Panc1 (cell line): ENCODE data around the gene HMGCLL1. TPM values are rescaled to one million over a fixed set of nuclear protein-coding genes. Genes with fewer than 3 reads are reported as not detected.

ENCODE experiments used
- ATAC-seq: fragments of 200-7000 bp; cut with Tn5 transposase; 2 replicates; pipeline ENCODE4 v1.9.1; 2020; ENCODE audit warnings: mild to moderate bottlenecking, moderate library complexity
- BruUV-seq: library from RNA; stranded (reverse); fragments of 400-500 nt; replicated peaks from 2 replicates; lab custom pipeline; 2021; lab: Mats Ljungman, UMichigan
- CTCF ChIA-PET: fragments of 300-600 bp; sonication (Branson Sonifier 250); formaldehyde crosslinking; loops from one replicate; lab custom pipeline; 2022; ENCODE audit warnings: antibody characterized with exemption; lab: Charles Lee
- POLR2A ChIA-PET: fragments of 300-600 bp; sonication (Branson Sonifier 250); formaldehyde crosslinking; loops from one replicate; lab custom pipeline; 2022; ENCODE audit warnings: antibody characterized with exemption; lab: Charles Lee
- DNase-seq: peaks from one replicate; pipeline ENCODE4 v3.0.0-alpha.2; 2010; ENCODE audit warnings: low read depth, low spot score
- H3K27ac ChIP-seq: 2 replicates; pipeline ENCODE4 v1.5.1; 2011; ENCODE audit warnings: mild to moderate bottlenecking, low read length, inconsistent platforms
- H3K27me3 ChIP-seq: fragments of 200-500 bp; sonication (Bioruptor generic); 2 replicates; pipeline ENCODE4 v1.6.0; 2014; ENCODE audit warnings: low read length, inconsistent platforms; ENCODE audit not compliant: control insufficient read depth, insufficient read depth
- H3K36me3 ChIP-seq: fragments of 200-500 bp; sonication (Bioruptor generic); 2 replicates; pipeline ENCODE4 v1.5.1; 2014; ENCODE audit warnings: inconsistent platforms, mild to moderate bottlenecking, low read length, moderate library complexity; ENCODE audit not compliant: control insufficient read depth, insufficient read depth
- H3K4me1 ChIP-seq: 2 replicates; pipeline ENCODE4 v1.5.1; 2011; ENCODE audit warnings: inconsistent platforms, mild to moderate bottlenecking, low read length, moderate library complexity; ENCODE audit not compliant: control insufficient read depth, insufficient read depth
- H3K4me3 ChIP-seq, 2 experiments: 2 replicates each; pipeline ENCODE4 v1.5.1; 2011 to 2012; ENCODE audit warnings: low read depth in 2 of 2, low read length in 2 of 2, mild to moderate bottlenecking in 2 of 2, inconsistent platforms in 1 of 2, moderate library complexity in 1 of 2
- H3K9me3 ChIP-seq: fragments of 200-500 bp; sonication (Bioruptor generic); 2 replicates; pipeline ENCODE4 v1.5.1; 2014; ENCODE audit warnings: low read depth, mild to moderate bottlenecking, inconsistent platforms, low read length, moderate library complexity; ENCODE audit not compliant: control insufficient read depth, insufficient read depth
- POLR2AphosphoS5 ChIP-seq: IDR thresholded peaks from 2 replicates; pipeline ENCODE4 v1.6.1; 2012; ENCODE audit warnings: mild to moderate bottlenecking, low read depth, low read length, moderate library complexity
- SIN3A ChIP-seq: IDR thresholded peaks from 2 replicates; pipeline ENCODE4 v1.6.1; 2012; ENCODE audit warnings: low read depth, mild to moderate bottlenecking, low read length, moderate library complexity, borderline replicate concordance; ENCODE audit not compliant: insufficient read depth
- TCF7L2 ChIP-seq: IDR thresholded peaks from 2 replicates; pipeline ENCODE4 v1.6.1; 2011; ENCODE audit warnings: mild to moderate bottlenecking, low read depth, low read length, inconsistent platforms
- in situ Hi-C: cut with HindIII; loops from 2 replicates; pipeline ENCODE4 v1.10.0; 2016; ENCODE audit warnings: low sequenced_read_pairs, low pct_unique_long_range_greater_than_20kb
- intact Hi-C: fragments of 100-400 bp; cut with micrococcal nuclease; formaldehyde crosslinking; loops from one replicate; pipeline ENCODE4 v1.10.0; 2022; ENCODE audit not compliant: unreplicated experiment
- total RNA-seq: library from RNA; stranded (reverse); gene quantifications from one replicate; pipeline ENCODE4 v1.2.1, GENCODE V29; 2021; ENCODE audit not compliant: unreplicated experiment
- TF ChIP-seq, protein P1 (sequence below), 2 experiments: IDR thresholded peaks; 2 replicates each; pipeline ENCODE4 v1.6.1; 2011 to 2012; ENCODE audit warnings: low read depth in 2 of 2, control low read depth in 1 of 2, low read length in 1 of 2, mild to moderate bottlenecking in 1 of 2, moderate library complexity in 1 of 2; ENCODE audit not compliant: insufficient read depth in 1 of 2
- TF ChIP-seq, protein P2 (sequence below): fragments of 450-650 bp; IDR thresholded peaks from 2 replicates; pipeline ENCODE4 v1.5.1; 2017; ENCODE audit warnings: mild to moderate bottlenecking

HMGCLL1 gene
- total RNA-seq, 1 experiment from 2014 or later: not detected

DNA sequence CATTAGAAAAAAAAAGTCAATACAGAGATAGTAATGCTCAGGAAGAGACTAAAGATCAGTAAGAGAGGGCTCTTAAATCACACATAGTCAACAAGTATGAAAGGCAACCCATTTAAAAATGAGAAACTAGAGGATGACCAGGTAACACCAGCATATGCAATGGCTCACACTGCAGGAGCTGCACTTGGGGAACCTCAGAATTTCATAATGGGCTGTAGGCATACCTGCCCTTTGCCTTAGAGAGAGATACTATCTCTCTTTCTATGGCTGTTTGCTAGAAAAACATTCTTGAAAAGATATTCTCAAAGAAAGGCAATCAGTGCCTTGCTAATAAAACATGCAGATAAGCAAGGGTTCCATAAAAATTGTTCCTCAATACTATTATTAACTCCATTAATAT lies 33.2 kb downstream of the HMGCLL1 start:
- ATAC-seq (no peak), DNase-seq (no peak)
- ChIA-PET CTCF (no interaction called here), POLR2A (no interaction called here)
- Histone ChIP-seq H3K4me3 (no peak overlapping the region), H3K4me1 (peaks cover 3% of the 10 kb centered on the region; the same call in 1 of the 2 replicates), H3K27me3 (no peaks in the 10 kb centered on the region), H3K36me3 (no peaks in the 10 kb centered on the region), H3K27ac (no peak overlapping the region; the same call in 1 of the 2 replicates), H3K9me3 (no peaks in the 10 kb centered on the region)
- BruUV-seq: no TSS peak
- in situ Hi-C loops: no loop called here
- no peak for TF ChIP-seq TCF7L2
- TF ChIP-seq, protein P1, sequence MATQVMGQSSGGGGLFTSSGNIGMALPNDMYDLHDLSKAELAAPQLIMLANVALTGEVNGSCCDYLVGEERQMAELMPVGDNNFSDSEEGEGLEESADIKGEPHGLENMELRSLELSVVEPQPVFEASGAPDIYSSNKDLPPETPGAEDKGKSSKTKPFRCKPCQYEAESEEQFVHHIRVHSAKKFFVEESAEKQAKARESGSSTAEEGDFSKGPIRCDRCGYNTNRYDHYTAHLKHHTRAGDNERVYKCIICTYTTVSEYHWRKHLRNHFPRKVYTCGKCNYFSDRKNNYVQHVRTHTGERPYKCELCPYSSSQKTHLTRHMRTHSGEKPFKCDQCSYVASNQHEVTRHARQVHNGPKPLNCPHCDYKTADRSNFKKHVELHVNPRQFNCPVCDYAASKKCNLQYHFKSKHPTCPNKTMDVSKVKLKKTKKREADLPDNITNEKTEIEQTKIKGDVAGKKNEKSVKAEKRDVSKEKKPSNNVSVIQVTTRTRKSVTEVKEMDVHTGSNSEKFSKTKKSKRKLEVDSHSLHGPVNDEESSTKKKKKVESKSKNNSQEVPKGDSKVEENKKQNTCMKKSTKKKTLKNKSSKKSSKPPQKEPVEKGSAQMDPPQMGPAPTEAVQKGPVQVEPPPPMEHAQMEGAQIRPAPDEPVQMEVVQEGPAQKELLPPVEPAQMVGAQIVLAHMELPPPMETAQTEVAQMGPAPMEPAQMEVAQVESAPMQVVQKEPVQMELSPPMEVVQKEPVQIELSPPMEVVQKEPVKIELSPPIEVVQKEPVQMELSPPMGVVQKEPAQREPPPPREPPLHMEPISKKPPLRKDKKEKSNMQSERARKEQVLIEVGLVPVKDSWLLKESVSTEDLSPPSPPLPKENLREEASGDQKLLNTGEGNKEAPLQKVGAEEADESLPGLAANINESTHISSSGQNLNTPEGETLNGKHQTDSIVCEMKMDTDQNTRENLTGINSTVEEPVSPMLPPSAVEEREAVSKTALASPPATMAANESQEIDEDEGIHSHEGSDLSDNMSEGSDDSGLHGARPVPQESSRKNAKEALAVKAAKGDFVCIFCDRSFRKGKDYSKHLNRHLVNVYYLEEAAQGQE (IDR thresholded peaks at IDR 0.05; ENCODE audit: insufficient read depth in 1 of 2, low read depth in 2 of 2, low read length in 1 of 2): no peak
- TF ChIP-seq, protein P2, sequence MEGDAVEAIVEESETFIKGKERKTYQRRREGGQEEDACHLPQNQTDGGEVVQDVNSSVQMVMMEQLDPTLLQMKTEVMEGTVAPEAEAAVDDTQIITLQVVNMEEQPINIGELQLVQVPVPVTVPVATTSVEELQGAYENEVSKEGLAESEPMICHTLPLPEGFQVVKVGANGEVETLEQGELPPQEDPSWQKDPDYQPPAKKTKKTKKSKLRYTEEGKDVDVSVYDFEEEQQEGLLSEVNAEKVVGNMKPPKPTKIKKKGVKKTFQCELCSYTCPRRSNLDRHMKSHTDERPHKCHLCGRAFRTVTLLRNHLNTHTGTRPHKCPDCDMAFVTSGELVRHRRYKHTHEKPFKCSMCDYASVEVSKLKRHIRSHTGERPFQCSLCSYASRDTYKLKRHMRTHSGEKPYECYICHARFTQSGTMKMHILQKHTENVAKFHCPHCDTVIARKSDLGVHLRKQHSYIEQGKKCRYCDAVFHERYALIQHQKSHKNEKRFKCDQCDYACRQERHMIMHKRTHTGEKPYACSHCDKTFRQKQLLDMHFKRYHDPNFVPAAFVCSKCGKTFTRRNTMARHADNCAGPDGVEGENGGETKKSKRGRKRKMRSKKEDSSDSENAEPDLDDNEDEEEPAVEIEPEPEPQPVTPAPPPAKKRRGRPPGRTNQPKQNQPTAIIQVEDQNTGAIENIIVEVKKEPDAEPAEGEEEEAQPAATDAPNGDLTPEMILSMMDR: no peak
- no peak for TF ChIP-seq POLR2AphosphoS5
- no peak for TF ChIP-seq SIN3A
- intact Hi-C loops: loop anchor here (10.0 kb wide), 1 partner anchor 339 kb away; no protein-coding TSS in a partner anchor

DNA sequence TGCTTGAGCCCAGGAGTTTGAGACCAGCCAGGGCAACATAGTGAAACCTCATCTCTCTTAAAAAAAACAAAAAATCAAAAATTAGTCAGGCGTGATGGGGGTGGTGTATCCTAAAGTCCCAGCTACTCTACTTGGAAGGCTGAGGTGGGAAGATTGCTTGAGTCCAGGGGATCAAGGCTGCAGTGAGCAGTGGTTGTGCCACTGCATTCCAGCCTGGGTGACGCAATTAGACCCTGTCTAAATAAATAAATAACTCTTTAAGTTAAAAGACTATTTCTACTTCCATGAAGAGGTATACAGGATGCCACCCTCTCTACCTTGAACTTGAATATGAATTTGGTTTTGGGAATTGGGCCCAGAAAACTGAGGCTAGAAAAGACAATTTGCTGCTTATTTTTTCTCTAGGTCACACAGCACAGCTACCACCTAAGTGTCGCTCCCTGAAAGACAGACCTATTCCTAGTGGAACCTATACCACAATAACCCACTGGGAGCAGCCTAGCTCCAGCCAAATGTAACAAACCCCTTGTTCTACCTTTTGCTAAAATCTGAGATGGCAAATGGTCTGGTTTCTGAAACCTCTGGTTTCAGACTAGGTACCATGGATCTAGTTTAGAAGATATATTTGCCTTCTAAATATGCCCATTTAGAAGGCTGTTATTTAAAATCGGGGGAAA lies 35.2 kb downstream of the HMGCLL1 start:
- CTCF ChIA-PET: interaction anchor here (0.7 kb wide), 1 partner anchor 116 kb away, joined by 3 read pairs; no protein-coding TSS in a partner anchor
- POLR2A ChIA-PET: no interaction called here
- peak; percentile 91 for ATAC-seq
- peaks cover 3% of the 10 kb centered on the region; the same call in 1 of the 2 replicates for H3K4me1 ChIP-seq
- in situ Hi-C loops: no loop called here
- no peak for DNase-seq
- H3K36me3 ChIP-seq: no peaks in the 10 kb centered on the region
- intact Hi-C loops: loop anchor here (10.0 kb wide), 1 partner anchor 341 kb away; no protein-coding TSS in a partner anchor
- H3K4me3 ChIP-seq: no peak overlapping the region
- TF ChIP-seq, protein P1 (IDR thresholded peaks at IDR 0.05; ENCODE audit: insufficient read depth in 1 of 2, low read depth in 2 of 2, low read length in 1 of 2): no peak
- TF ChIP-seq, protein P2: peak; percentile 67
- no TSS peak for BruUV-seq
- H3K27ac ChIP-seq: peak overlapping the region; percentile 61; the same call in 1 of the 2 replicates
- no peaks in the 10 kb centered on the region for H3K27me3 ChIP-seq
- no peaks in the 10 kb centered on the region for H3K9me3 ChIP-seq
